ENCODE results near the gene TSR1. TPM values are rescaled to one million over a fixed set of nuclear protein-coding genes. Genes with fewer than 3 reads are reported as not detected.

The TSR1 gene
- total RNA-seq, 1 experiment from 2014 or later, result 44.7 TPM

DNA sequence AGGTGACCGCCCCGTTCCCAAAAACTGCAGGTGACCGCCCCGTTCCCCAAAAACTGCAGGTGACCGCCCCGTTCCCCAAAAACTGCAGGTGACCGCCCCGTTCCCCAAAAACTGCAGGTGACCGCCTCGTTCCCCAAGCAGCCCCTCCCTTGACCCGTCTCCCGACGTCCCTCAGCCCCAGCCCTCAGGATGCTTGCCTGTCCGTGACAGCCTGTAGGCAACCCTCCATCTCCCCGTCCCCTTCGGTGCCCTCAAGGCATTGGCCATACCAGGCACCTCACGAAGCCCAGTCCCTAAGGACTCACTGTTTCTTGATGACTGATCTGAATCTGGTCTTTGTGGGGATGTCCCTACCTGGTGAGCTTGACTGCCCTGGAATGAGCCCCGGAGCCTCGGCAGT lies 26.2 kb upstream of the TSR1 start:
- intact Hi-C loops (cut with micrococcal nuclease; ENCODE audit: unreplicated experiment) (no loop called here), in situ Hi-C loops (cut with HindIII; ENCODE audit: low pct_unique_long_range_greater_than_20kb, low sequenced_read_pairs) (no loop called here)
- Histone ChIP-seq H3K4me1 (ENCODE audit: control insufficient read depth, insufficient read depth, low read length) (no peaks in the 10 kb centered on the region), H3K4me3 (ENCODE audit: low read depth in 2 of 2, low read length in 2 of 2) (no peak overlapping the region), H3K9me3 (ENCODE audit: control insufficient read depth, insufficient read depth, low read depth, low read length) (no peaks in the 10 kb centered on the region), H3K36me3 (ENCODE audit: control insufficient read depth, insufficient read depth, low read length) (no peaks in the 10 kb centered on the region), H3K27me3 (ENCODE audit: control insufficient read depth, insufficient read depth, low read length) (no peaks in the 10 kb centered on the region), H3K27ac (ENCODE audit: low read length) (no peak overlapping the region)
- no TSS peak for BruUV-seq (replicated peaks)
- POLR2A ChIA-PET, result no interaction called here
- DNase-seq (ENCODE audit: low read depth, low spot score) (no peak), ATAC-seq (no peak)
- no peak for TF ChIP-seq POLR2AphosphoS5 (IDR thresholded peaks at IDR 0.05; ENCODE audit: low read depth, low read length)
- TF ChIP-seq SIN3A (IDR thresholded peaks at IDR 0.05; ENCODE audit: borderline replicate concordance, insufficient read depth, low read depth, low read length), result no peak
- TF ChIP-seq TCF7L2 (IDR thresholded peaks at IDR 0.05; ENCODE audit: low read depth, low read length), result no peak
- TF ChIP-seq, protein P1, sequence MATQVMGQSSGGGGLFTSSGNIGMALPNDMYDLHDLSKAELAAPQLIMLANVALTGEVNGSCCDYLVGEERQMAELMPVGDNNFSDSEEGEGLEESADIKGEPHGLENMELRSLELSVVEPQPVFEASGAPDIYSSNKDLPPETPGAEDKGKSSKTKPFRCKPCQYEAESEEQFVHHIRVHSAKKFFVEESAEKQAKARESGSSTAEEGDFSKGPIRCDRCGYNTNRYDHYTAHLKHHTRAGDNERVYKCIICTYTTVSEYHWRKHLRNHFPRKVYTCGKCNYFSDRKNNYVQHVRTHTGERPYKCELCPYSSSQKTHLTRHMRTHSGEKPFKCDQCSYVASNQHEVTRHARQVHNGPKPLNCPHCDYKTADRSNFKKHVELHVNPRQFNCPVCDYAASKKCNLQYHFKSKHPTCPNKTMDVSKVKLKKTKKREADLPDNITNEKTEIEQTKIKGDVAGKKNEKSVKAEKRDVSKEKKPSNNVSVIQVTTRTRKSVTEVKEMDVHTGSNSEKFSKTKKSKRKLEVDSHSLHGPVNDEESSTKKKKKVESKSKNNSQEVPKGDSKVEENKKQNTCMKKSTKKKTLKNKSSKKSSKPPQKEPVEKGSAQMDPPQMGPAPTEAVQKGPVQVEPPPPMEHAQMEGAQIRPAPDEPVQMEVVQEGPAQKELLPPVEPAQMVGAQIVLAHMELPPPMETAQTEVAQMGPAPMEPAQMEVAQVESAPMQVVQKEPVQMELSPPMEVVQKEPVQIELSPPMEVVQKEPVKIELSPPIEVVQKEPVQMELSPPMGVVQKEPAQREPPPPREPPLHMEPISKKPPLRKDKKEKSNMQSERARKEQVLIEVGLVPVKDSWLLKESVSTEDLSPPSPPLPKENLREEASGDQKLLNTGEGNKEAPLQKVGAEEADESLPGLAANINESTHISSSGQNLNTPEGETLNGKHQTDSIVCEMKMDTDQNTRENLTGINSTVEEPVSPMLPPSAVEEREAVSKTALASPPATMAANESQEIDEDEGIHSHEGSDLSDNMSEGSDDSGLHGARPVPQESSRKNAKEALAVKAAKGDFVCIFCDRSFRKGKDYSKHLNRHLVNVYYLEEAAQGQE (IDR thresholded peaks at IDR 0.05; ENCODE audit: insufficient read depth in 1 of 2, low read depth in 2 of 2, low read length in 1 of 2), result no peak
- TF ChIP-seq, protein P2, sequence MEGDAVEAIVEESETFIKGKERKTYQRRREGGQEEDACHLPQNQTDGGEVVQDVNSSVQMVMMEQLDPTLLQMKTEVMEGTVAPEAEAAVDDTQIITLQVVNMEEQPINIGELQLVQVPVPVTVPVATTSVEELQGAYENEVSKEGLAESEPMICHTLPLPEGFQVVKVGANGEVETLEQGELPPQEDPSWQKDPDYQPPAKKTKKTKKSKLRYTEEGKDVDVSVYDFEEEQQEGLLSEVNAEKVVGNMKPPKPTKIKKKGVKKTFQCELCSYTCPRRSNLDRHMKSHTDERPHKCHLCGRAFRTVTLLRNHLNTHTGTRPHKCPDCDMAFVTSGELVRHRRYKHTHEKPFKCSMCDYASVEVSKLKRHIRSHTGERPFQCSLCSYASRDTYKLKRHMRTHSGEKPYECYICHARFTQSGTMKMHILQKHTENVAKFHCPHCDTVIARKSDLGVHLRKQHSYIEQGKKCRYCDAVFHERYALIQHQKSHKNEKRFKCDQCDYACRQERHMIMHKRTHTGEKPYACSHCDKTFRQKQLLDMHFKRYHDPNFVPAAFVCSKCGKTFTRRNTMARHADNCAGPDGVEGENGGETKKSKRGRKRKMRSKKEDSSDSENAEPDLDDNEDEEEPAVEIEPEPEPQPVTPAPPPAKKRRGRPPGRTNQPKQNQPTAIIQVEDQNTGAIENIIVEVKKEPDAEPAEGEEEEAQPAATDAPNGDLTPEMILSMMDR (IDR thresholded peaks at IDR 0.05), result no peak
- CTCF ChIA-PET, result no interaction called here

- DNase-seq (ENCODE audit: low read depth, low spot score), result no peak
- H3K27me3 ChIP-seq (ENCODE audit: control insufficient read depth, insufficient read depth, low read length), result no peaks in the 10 kb centered on the region
- no peaks in the 10 kb centered on the region for H3K36me3 ChIP-seq (ENCODE audit: control insufficient read depth, insufficient read depth, low read length)
- TF ChIP-seq, protein P1 (IDR thresholded peaks at IDR 0.05; ENCODE audit: insufficient read depth in 1 of 2, low read depth in 2 of 2, low read length in 1 of 2), result no peak
- TF ChIP-seq SIN3A (IDR thresholded peaks at IDR 0.05; ENCODE audit: borderline replicate concordance, insufficient read depth, low read depth, low read length), result no peak
- TF ChIP-seq POLR2AphosphoS5 (IDR thresholded peaks at IDR 0.05; ENCODE audit: low read depth, low read length), result no peak
- TF ChIP-seq, protein P2 (IDR thresholded peaks at IDR 0.05), result no peak
- TF ChIP-seq TCF7L2 (IDR thresholded peaks at IDR 0.05; ENCODE audit: low read depth, low read length), result no peak
- in situ Hi-C loops (cut with HindIII; ENCODE audit: low pct_unique_long_range_greater_than_20kb, low sequenced_read_pairs) (no loop called here), intact Hi-C loops (cut with micrococcal nuclease; ENCODE audit: unreplicated experiment) (no loop called here)
- H3K27ac ChIP-seq (ENCODE audit: low read length), result no peak overlapping the region
- ChIA-PET POLR2A (no interaction called here), CTCF (no interaction called here)
- BruUV-seq (replicated peaks), result no TSS peak
- H3K9me3 ChIP-seq (ENCODE audit: control insufficient read depth, insufficient read depth, low read depth, low read length), result no peaks in the 10 kb centered on the region
- no peak overlapping the region for H3K4me3 ChIP-seq (ENCODE audit: low read depth in 2 of 2, low read length in 2 of 2)
- no peak for ATAC-seq
- H3K4me1 ChIP-seq (ENCODE audit: control insufficient read depth, insufficient read depth, low read length), result no peaks in the 10 kb centered on the region
These were observed 25.8 kb upstream of the TSR1 start for GRCh38 chr17:2362016-2362415.
